Adipose tissue (tissue), 3 donors: ENCODE data around the gene PTPRA. TPM values are rescaled to one million over a fixed set of nuclear protein-coding genes. Genes with fewer than 3 reads are reported as not detected.

Source experiments
- H3K27ac ChIP-seq: one replicate; pipeline ENCODE4 v1.5.1; 2013; ENCODE audit warnings: low read depth, low read length
- WGBS, 3 donors: extraction: QIAGEN DNeasy Blood & Tissue Kit; methylation state at CpG; one replicate each; pipeline ENCODE4 v1.1.7; 2013; 5-methylcytosine and 5-hydroxymethylcytosine counted together
- polyA plus RNA-seq, 3 donors: library from polyadenylated mRNA; stranded (reverse); fragments of 200-250 nt; gene quantifications; one replicate each; pipeline ENCODE4 v1.2.3, GENCODE V29; 2013
- donor health status: healthy with polysubstance abuse.
- donor health status: Bipolar disorder and iron deficiency.
- donor health status: healthy.

Gene PTPRA
- polyA plus RNA-seq, 3 donors = 15.7 to 31.1 (median 30.8) TPM

- WGBS, 3 donors = 71 to 87% (median 77%) methylated on average over 2 of the region's 2 CpGs
- no peak overlapping the region for H3K27ac ChIP-seq
Observed at GRCh38 chr20:2845607-2846006, 27.7 kb upstream of the PTPRA start.

- H3K27ac ChIP-seq = no peak overlapping the region
- WGBS, 3 donors = 56 to 86% (median 72%) methylated on average over 5 of the region's 5 CpGs
Observed at GRCh38 chr20:2846698-2847097, 26.6 kb upstream of the PTPRA start.

DNA sequence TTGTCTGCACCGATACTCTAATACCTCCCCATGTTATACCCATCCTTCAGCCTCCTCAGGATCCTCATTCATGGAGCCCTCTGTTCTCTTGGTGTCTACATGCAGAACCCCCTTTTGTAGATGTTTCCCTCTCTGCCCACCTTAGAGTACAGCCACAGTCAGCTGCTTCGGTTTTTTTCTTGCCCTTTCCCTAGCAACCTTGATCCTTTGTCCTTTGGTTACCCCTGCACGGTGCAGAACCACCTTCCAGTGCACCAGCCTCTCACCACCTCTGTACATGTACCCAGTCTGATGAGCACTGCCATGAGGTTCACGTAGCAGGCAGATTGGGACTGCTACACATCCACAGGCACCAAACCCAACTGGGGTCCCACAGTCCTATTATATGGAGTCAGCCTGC is 25.5 kb upstream of the PTPRA start:
- 90 to 97% (median 93%) methylated on average over 4 of the region's 4 CpGs for WGBS, 3 donors
- H3K27ac ChIP-seq = no peak overlapping the region

GRCh38 chr20:2849529-2849928 is 23.8 kb upstream of the PTPRA start:
- WGBS, 3 donors = 81 to 93% (median 88%) methylated on average over 4 of the region's 4 CpGs
- H3K27ac ChIP-seq = no peak overlapping the region

GRCh38 chr20:2851086-2851485 is 22.2 kb upstream of the PTPRA start:
- 93 to 95% (median 93%) methylated on average over 10 of the region's 10 CpGs for WGBS, 3 donors
- H3K27ac ChIP-seq = no peak overlapping the region

- WGBS, 3 donors = 89 to 93% (median 91%) methylated on average over 2 of the region's 2 CpGs
- no peak overlapping the region for H3K27ac ChIP-seq
Observed at GRCh38 chr20:2858591-2858990, 14.7 kb upstream of the PTPRA start.

DNA sequence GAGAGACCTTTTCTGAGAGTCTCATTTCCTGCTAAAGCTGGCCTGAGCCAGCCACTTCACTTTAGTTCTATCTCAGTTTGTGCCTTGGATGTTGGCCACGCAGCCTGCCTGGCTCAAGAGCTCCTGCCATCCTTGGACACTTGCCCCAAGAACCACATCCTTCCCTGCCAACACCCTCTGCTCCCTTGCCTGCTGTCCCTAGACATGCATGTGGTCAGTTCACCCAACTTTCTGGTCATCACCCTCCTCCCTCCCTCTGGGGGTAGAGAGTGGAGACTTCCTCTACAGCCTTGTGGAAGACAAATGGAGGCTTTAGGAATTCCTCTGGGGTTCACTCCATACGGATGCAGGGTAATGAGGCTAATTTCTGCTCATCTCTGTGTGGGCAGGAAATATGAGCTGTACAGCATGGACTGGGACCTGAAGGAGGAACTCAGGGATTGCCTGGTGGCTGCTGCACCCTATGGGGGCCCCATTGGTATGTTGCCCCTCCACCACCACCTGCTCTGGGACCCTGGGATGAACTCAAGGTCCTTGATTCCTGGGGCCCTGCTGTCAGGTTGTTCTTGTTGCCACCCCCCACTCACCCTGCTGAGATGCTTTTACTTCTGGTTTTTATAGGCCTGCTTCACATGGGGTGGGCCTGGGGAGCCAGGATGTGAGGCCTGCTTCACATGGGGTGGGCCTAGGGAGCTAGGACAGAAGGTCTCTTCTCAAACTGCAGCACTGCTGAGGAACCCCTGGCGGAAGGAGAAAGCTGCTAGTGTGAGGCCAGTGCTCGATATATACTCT is 13.8 kb upstream of the PTPRA start:
- no peak overlapping the region for H3K27ac ChIP-seq
- WGBS, 3 donors = 74 to 92% (median 85%) methylated on average over 4 of the region's 4 CpGs

- 95 to 97% (median 95%) methylated on average over 12 of the region's 12 CpGs for WGBS, 3 donors
- no peak overlapping the region for H3K27ac ChIP-seq
Observed at GRCh38 chr20:2864626-2865025, 8.7 kb upstream of the PTPRA start.

GRCh38 chr20:2865101-2865500 is 8.2 kb upstream of the PTPRA start:
- H3K27ac ChIP-seq = no peak overlapping the region
- WGBS, 3 donors = 96 to 97% (median 97%) methylated on average over 10 of the region's 10 CpGs

- WGBS, 3 donors = 87 to 89% (median 88%) methylated on average over 3 of the region's 3 CpGs
- H3K27ac ChIP-seq = no peak overlapping the region
Observed at GRCh38 chr20:2865630-2866029, 7.7 kb upstream of the PTPRA start.

GRCh38 chr20:2866236-2866635 is 7.0 kb upstream of the PTPRA start:
- WGBS, 3 donors = 85 to 95% (median 91%) methylated on average over 11 of the region's 11 CpGs
- no peak overlapping the region for H3K27ac ChIP-seq

DNA sequence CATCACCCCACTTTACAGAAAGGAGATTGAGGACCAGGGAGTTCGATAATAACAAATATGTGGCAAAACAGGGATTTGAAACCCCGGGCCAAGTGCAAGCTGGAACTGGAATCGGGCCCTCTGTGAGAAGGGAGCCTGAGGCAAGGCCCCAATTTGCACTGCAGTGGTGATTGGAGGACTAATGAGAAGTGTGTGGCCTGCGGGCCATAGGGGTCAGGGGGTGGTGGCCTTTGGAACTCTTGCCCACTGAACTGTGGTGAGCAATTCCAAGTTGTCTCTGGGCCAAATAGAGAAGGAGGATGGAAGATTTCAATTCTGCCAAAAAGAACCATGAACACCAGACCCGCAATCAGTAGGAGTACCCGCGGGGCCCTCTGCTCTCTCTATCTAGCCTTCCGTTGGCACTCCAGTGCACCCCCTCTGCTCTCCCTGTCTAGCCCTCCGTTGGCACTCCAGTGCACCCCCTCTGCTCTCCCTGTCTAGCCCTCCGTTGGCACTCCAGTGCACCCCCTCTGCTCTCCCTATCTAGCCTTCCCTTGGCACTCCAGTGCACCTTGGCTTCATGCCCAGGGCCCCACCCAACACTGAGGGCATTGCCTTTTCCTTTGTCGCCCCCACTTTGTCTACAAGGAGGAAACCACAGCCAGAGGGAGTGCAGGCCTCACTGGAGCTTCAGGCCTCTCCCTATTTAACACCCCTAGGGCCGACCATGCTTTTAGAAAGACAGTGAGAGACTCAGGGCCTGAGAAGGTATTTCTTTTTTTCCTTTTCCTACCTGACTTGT is 6.0 kb upstream of the PTPRA start:
- 54 to 82% (median 58%) methylated on average over 11 to 12 of the region's 12 CpGs for WGBS, 3 donors
- no peak overlapping the region for H3K27ac ChIP-seq

GRCh38 chr20:2869381-2869780 is 3.9 kb upstream of the PTPRA start:
- no peak overlapping the region for H3K27ac ChIP-seq
- WGBS, 3 donors = 90 to 98% (median 93%) methylated on average over 3 of the region's 3 CpGs

DNA sequence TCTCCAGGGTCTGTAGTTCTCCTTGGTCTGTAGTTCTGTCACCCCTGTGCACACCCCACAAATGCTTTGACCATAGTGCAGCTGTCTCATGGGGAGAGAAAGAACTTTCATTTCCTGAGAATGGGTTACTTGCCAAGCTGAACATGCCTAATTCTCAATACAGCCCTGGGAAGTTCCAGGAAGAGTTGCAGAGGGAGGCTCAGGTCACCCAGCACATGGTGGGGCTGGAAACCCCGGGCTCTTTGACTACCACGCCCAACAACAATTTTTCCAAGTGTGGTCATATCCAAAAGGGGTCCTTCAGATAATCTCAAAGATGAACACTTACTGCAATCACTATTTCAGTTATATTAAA is 2.2 kb upstream of the PTPRA start:
- 35 to 46% (median 46%) methylated on average over 2 of the region's 2 CpGs for WGBS, 3 donors
- H3K27ac ChIP-seq = no peak overlapping the region

DNA sequence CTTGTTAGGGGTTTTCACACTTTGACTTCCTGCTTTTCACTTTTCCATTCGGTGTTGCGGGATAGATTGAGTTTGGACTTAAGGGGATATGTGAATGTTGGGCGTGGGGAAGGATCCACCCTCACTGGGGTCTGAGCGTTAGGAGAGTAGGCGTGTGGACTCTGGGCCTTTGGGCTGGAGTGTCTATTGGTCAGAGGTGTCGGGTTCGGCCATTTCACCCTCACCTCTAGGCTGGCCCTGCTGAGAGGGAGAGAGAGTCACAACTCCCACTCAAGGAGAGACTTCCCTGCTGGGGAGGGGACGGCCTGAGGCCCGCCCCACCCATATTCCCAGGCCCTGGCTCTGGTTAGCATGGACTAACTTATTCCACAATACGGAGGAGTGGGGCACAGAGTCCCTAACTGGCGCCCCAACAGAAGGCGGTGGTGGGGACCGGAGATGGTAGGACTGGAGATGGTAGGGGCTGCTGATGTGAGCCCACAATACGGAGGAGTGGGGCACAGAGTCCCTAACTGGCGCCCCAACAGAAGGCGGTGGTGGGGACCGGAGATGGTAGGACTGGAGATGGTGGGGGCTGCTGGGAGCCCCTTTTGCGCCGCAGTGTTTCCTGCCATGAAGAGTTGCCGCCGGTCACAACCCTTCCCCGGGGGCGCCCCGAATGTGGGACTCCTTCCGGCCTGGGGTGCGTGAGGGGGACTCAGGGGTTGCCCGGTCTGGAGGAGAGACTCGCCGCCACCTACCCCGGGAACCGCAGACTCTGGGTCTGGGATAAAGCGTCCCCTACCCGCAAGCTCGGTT is 1.4 kb upstream of the PTPRA start:
- 19 to 25% (median 21%) methylated on average over 33 to 34 of the region's 34 CpGs for WGBS, 3 donors
- H3K27ac ChIP-seq = no peak overlapping the region

- no peak overlapping the region for H3K27ac ChIP-seq
- 0% methylated on average over 38 to 49 of the region's 49 CpGs for WGBS, 3 donors
Observed at GRCh38 chr20:2872459-2873009, 747 bp upstream of the PTPRA start.

DNA sequence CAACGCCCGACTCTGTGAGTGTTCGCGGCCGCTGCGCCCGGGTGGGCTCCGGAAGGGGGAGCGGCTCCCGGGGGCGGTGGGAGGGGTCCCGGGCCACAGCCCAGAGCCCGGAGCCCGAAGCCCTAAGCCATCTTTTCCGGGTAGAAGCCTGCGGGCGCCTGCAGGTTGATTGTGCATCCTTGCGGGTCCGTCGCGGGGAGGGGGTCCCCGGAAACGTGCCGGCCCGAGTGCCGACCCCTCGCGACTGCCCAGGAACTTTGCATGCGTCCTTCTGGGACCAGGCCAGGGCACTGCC is 413 bp downstream of the PTPRA start:
- WGBS, 3 donors = 0 to 1% (median 0%) methylated on average over 24 to 29 of the region's 29 CpGs
- peak overlapping the region; percentile 59 for H3K27ac ChIP-seq

GRCh38 chr20:2874456-2874855 is 1.2 kb downstream of the PTPRA start:
- 23 to 36% (median 29%) methylated on average over 7 of the region's 7 CpGs for WGBS, 3 donors
- H3K27ac ChIP-seq = no peak overlapping the region

DNA sequence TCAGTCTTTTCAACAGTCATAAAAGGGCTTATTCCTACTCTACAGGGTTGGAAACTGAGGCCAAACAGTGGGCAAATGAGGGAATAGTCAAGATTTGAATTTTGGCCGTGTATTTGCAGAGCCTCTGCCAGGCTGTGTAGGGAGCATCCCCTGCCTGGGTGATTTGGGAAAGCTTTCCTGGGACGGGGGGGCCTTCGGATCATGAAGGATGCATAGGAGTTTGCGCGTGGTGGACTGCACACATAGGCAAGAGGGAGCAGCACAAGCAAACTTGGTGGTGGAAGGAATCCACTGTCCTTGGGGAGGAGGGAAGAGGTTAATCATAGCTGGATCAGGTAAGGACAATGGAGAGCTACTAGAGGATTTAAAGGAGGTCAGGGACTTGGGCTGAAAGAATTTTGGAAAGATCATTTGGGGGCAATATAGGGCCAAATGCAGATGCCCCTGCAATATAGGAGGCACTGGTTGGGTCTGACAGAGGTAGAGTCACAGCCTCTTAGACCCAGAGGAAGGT is 2.5 kb downstream of the PTPRA start:
- 90 to 92% (median 90%) methylated on average over 5 of the region's 5 CpGs for WGBS, 3 donors
- no peak overlapping the region for H3K27ac ChIP-seq
